Embryonic facial prominence (tissue), 1 donor: ENCODE measurements around the gene CCDC87.

Source experiments
- DNase-seq: peaks from one replicate; pipeline ENCODE4 v3.0.0-alpha.2; 2016; ENCODE audit errors: extremely low spot score

The CCDC87 gene

GRCh38 chr11:66581261-66581660 lies 11.6 kb downstream of the CCDC87 start:
- no peak for DNase-seq

GRCh38 chr11:66580803-66581202 lies 12.1 kb downstream of the CCDC87 start:
- no peak for DNase-seq

GRCh38 chr11:66579017-66579606 lies 13.8 kb downstream of the CCDC87 start:
- no peak for DNase-seq

- DNase-seq, result no peak
Observed at GRCh38 chr11:66570850-66571180, 22.0 kb downstream of the CCDC87 start.

- no peak for DNase-seq
Observed at GRCh38 chr11:66570079-66570849, 22.6 kb downstream of the CCDC87 start.

GRCh38 chr11:66569076-66569475 lies 23.8 kb downstream of the CCDC87 start:
- no peak for DNase-seq

- DNase-seq, result no peak
Observed at GRCh38 chr11:66568124-66568916, 24.5 kb downstream of the CCDC87 start, which contains the start of gene CTSF. CTSF (minus strand) TSS chr11:66568606; CDS start chr11:66568486, 120 bp downstream.

GRCh38 chr11:66567787-66568123 lies 25.1 kb downstream of the CCDC87 start:
- DNase-seq, result no peak

- DNase-seq, result no peak
Observed at GRCh38 chr11:66566221-66566620, 26.6 kb downstream of the CCDC87 start.

GRCh38 chr11:66564984-66565383 lies 27.9 kb downstream of the CCDC87 start:
- no peak for DNase-seq

- no peak for DNase-seq
Observed at GRCh38 chr11:66564538-66564937, 28.3 kb downstream of the CCDC87 start.

GRCh38 chr11:66563832-66564231 lies 29.0 kb downstream of the CCDC87 start:
- DNase-seq, result no peak

- DNase-seq, result no peak
Observed at GRCh38 chr11:66562907-66563583, 29.8 kb downstream of the CCDC87 start.

GRCh38 chr11:66562275-66562674 lies 30.6 kb downstream of the CCDC87 start:
- no peak for DNase-seq

GRCh38 chr11:66561975-66562248 lies 31.0 kb downstream of the CCDC87 start:
- DNase-seq, result no peak

- no peak for DNase-seq
Observed at GRCh38 chr11:66561178-66561974, 31.5 kb downstream of the CCDC87 start.

- no peak for DNase-seq
Observed at GRCh38 chr11:66559866-66560676, 32.8 kb downstream of the CCDC87 start.

- no peak for DNase-seq
Observed at GRCh38 chr11:66559142-66559865, 33.6 kb downstream of the CCDC87 start.

- DNase-seq, result no peak
Observed at GRCh38 chr11:66557733-66558326, 35.0 kb downstream of the CCDC87 start.

- DNase-seq, result no peak
Observed at GRCh38 chr11:66556086-66556485, 36.8 kb downstream of the CCDC87 start.
